ENCODE measurements around the gene MRPS27.

GRCh38 chr5:72187388-72188075, 132.5 kb downstream of the MRPS27 start:
- TF ChIP-seq CTCF (IDR thresholded peaks at IDR 0.05) (no peak), POLR2A (IDR thresholded peaks at IDR 0.05) (no peak)
